Measurements from ENCODE around the gene RBMX.
"Not testable (repeated sequence)": the region's sequence is repeated elsewhere in the genome, so short reads cannot be mapped to it uniquely, and the experiment has no call there.

The RBMX gene

GRCh38 chrX:136874114-136874513, 6.4 kb downstream of the RBMX start:
- not testable (repeated sequence) for DNase-seq

GRCh38 chrX:136873210-136873609, 7.3 kb downstream of the RBMX start:
- DNase-seq = not testable (repeated sequence)

- no peak for DNase-seq
Observed at GRCh38 chrX:136872091-136872700, 8.3 kb downstream of the RBMX start.

- DNase-seq = no peak
Observed at GRCh38 chrX:136870064-136870463, 10.5 kb downstream of the RBMX start.

GRCh38 chrX:136868283-136869055, 12.1 kb downstream of the RBMX start:
- no peak for DNase-seq

GRCh38 chrX:136867518-136867917, 13.0 kb downstream of the RBMX start:
- DNase-seq = no peak

- no peak for DNase-seq
Observed at GRCh38 chrX:136867096-136867491, 13.4 kb downstream of the RBMX start.

GRCh38 chrX:136866337-136867095, 14.0 kb downstream of the RBMX start:
- DNase-seq = no peak

- DNase-seq = no peak
Observed at GRCh38 chrX:136865270-136866158, 15.0 kb downstream of the RBMX start.

- no peak for DNase-seq
Observed at GRCh38 chrX:136863826-136864225, 16.7 kb downstream of the RBMX start.

GRCh38 chrX:136862546-136862945, 18.0 kb downstream of the RBMX start:
- DNase-seq = no peak

GRCh38 chrX:136861877-136862276, 18.6 kb downstream of the RBMX start:
- DNase-seq = no peak

- DNase-seq = no peak
Observed at GRCh38 chrX:136858007-136858756, 22.3 kb downstream of the RBMX start.

GRCh38 chrX:136856551-136856950, 24.0 kb downstream of the RBMX start:
- DNase-seq = no peak

GRCh38 chrX:136856050-136856449, 24.5 kb downstream of the RBMX start:
- no peak for DNase-seq

GRCh38 chrX:136851526-136851925, 29.0 kb downstream of the RBMX start:
- no peak for DNase-seq

- no peak for DNase-seq
Observed at GRCh38 chrX:136850441-136851175, 29.9 kb downstream of the RBMX start.

- no peak for DNase-seq
Observed at GRCh38 chrX:136849395-136849794, 31.1 kb downstream of the RBMX start.

GRCh38 chrX:136847874-136848273, 32.7 kb downstream of the RBMX start:
- DNase-seq = no peak

GRCh38 chrX:136839196-136839595, 41.3 kb downstream of the RBMX start:
- DNase-seq = no peak

GRCh38 chrX:136835761-136836160, 44.8 kb downstream of the RBMX start:
- no peak for DNase-seq
